Tibial nerve (tissue), 4 donors: ENCODE results near the gene NFKBIZ.

Source experiments
- CTCF ChIP-seq, 5 experiments: fragments of 200-600 bp in 3 of 5; fragments of 450-650 bp in 2 of 5; sonication (generic) in 3 of 5; IDR thresholded peaks; one replicate each; pipeline ENCODE4 v1.5.1; 2016 to 2019; ENCODE audit warnings: antibody characterized with exemption in 5 of 5, mild to moderate bottlenecking in 3 of 5, moderate library complexity in 2 of 5
- EP300 ChIP-seq, 2 donors: sonication (generic); formaldehyde crosslinking; IDR thresholded peaks; one replicate each; pipeline ENCODE4 v1.6.1; 2017; ENCODE audit warnings: antibody characterized with exemption in 2 of 2, mild to moderate bottlenecking in 1 of 2
- POLR2A ChIP-seq, 2 donors: fragments of 450-650 bp; IDR thresholded peaks; one replicate each; pipeline ENCODE4 v1.6.1; 2017; ENCODE audit warnings: antibody characterized with exemption in 2 of 2, mild to moderate bottlenecking in 2 of 2, moderate library complexity in 2 of 2

- TF ChIP-seq CTCF (IDR thresholded peaks at IDR 0.05) = no peak
- no peak for TF ChIP-seq POLR2A (IDR thresholded peaks at IDR 0.05)
- TF ChIP-seq EP300 (IDR thresholded peaks at IDR 0.05) = no peak
Observed at GRCh38 chr3:101833446-101833974, 15.8 kb upstream of the NFKBIZ start.
